Erythroblast (primary cell): ENCODE data around the gene TCERG1L.

Experiments
- GATA1 ChIP-seq: IDR thresholded peaks from 2 replicates; pipeline ENCODE4 v1.6.1; 2011; ENCODE audit warnings: low read depth, mild to moderate bottlenecking, control low read depth, low read length, moderate library complexity
- POLR2A ChIP-seq: IDR thresholded peaks from 2 replicates; pipeline ENCODE4 v1.6.1; 2011; ENCODE audit warnings: mild to moderate bottlenecking, low read length

GRCh38 chr10:131211146-131211545 lies 100.4 kb downstream of the TCERG1L start:
- TF ChIP-seq POLR2A (no peak), GATA1 (no peak)
